ENCODE results near the gene AMZ2.
"Not testable (repeated sequence)": the region's sequence is repeated elsewhere in the genome, so short reads cannot be mapped to it uniquely, and the experiment has no call there.

Gene AMZ2

DNA sequence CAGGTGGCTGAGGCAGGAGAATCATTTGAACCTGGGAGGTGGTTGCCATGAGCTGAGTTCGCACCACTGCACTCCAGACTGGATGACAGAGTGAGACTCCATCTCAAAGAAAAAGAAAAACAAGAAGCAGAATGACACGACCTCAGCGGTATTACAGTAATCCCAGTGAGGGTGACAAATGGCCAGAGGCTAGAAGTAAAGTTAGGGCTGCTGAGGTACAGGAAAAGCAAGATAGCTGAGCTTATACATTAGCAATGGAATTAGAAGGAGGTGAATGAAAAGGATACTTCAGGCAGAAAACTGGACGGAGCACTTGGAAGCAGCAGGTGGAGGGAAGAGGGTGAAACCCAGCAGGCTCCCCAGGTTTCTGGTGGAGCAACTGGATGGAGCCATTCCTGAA, 26.1 kb upstream of the AMZ2 start:
- TF ChIP-seq, protein P1, sequence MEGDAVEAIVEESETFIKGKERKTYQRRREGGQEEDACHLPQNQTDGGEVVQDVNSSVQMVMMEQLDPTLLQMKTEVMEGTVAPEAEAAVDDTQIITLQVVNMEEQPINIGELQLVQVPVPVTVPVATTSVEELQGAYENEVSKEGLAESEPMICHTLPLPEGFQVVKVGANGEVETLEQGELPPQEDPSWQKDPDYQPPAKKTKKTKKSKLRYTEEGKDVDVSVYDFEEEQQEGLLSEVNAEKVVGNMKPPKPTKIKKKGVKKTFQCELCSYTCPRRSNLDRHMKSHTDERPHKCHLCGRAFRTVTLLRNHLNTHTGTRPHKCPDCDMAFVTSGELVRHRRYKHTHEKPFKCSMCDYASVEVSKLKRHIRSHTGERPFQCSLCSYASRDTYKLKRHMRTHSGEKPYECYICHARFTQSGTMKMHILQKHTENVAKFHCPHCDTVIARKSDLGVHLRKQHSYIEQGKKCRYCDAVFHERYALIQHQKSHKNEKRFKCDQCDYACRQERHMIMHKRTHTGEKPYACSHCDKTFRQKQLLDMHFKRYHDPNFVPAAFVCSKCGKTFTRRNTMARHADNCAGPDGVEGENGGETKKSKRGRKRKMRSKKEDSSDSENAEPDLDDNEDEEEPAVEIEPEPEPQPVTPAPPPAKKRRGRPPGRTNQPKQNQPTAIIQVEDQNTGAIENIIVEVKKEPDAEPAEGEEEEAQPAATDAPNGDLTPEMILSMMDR (conservative IDR thresholded peaks at IDR 0.05) = no peak
- no peak for TF ChIP-seq ZFX (IDR thresholded peaks at IDR 0.05)
- no peak overlapping the region for H3K27ac ChIP-seq

DNA sequence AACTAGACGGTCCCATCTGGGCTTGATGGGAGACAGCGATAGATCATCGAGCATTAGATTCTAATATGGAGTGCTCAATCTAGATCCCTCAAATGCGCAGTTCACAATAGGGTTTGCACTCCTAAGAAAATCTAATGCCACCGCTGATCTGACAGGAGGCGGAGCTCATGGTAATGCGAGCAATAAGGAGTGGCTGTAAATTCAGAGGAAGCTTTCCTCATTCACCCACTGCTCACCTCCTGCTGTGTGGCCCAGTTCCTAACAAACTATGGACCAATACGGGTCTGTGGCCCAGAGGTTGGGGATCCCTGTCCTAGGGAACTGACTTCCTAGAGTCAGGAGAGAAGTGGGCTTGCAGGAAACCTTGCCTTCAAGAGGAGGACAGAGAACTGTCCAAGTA, 25.2 kb upstream of the AMZ2 start:
- no peak overlapping the region for H3K27ac ChIP-seq
- TF ChIP-seq, protein P1 (conservative IDR thresholded peaks at IDR 0.05) = no peak
- TF ChIP-seq ZFX (IDR thresholded peaks at IDR 0.05) = no peak

DNA sequence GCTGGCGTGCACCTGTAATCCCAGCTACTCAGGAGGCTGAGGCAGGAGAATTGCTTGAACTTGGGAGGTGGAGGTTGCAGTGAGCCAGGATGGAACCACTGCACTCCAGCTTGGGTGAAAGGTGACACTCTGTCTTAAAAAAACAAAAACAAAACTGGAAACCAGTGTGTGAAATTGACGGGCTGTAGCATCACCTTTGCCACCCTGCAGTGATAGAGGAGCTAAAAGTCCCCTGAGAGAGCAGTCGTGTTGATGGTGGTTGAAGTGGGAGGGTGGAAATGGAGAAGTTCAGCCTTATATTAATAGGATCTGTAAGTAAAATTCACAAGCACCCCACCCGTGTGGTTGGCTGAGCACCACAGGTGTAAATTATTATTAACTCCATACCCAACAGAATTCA, 22.8 kb upstream of the AMZ2 start:
- H3K27ac ChIP-seq = not testable (repeated sequence)

DNA sequence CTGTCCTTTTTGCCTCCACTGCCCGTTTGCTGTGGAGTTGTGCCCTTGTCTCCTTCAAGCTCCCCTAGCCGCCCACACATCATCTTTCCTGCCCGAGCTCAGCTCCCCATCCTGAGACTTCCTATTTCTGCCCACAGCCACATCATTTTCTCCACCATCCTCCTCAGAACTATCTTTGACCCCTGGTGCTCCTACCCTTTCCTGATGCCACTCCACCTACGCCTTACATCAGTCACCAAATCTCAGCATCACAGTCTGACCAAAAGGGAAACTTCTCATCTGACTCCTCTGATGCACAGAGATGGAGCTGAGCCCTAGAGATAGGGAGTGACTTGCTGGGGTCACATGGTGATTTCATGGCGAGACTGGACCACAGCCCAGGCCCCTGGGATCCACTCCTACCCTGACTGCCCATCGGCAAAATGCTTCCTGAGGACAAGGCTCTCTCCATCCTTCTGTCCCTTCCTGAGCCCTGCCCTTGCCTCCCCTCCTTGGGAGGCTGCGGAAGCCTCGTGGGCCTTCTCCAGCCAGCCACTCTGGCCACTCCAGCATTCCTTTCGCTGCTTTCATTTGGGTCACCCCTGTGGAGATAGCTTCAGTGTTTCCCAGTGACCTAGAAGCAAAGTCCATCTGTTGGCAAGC, 19.7 kb upstream of the AMZ2 start:
- H3K27ac ChIP-seq = not testable (repeated sequence)

DNA sequence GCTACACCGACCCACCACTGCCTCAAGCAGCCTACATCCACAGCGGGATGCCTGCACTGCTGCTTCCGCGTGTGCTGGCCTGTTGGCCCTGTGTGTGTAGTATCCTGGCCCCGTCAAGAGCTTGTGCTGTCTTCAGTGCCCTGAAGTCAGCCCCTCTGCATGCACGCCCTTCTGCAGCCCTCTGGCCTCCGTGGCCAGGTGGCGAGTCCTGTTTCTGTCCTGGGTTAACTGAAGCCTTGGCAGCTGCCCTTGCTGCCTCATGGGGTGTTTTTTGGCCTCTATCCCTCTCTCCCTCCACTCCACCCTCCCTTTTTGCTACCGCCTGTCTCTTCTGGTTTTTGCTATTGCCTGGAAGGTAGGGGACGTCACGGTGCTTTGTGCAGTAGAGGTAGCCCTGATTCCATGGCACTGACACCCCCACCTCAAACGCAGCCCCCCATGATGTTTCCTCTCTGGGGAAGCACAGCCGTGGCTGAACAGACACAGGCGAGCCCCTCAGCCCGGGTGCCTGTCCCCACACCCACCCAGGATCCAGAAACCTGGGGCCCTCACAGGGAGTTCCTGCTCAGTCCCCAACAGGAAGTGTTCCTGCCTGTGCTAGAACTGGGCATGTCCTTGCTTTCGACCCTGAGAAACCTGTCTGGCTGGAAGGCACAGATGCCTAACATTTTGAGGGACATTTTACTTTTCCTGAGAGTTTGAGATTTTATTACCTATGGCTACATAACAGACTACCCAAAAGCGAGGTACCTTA, 18.8 kb upstream of the AMZ2 start:
- TF ChIP-seq, protein P1 (conservative IDR thresholded peaks at IDR 0.05) = no peak
- no peak for TF ChIP-seq ZFX (IDR thresholded peaks at IDR 0.05)
- peak overlapping the region; percentile 51 for H3K27ac ChIP-seq

DNA sequence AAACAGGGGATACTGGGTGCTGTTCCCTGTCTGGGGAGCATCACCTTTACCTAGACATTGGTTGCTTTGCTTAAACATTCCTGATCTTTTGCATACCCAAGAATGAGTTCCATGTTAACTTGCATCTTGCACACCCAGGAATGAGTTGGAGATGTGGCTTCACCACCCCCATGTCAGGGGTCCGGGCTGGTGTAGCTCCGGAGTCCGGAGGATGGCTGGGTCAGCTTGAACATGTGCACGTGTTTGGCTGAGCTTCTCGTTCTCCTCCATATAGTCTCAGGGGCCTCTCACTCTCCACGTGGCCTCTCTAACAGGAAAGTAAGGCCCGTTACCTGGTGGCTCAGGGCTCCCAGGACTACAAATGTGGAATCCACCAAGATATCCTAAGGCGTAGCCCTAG, 18.2 kb upstream of the AMZ2 start:
- H3K27ac ChIP-seq = peak overlapping the region; percentile 51
- TF ChIP-seq, protein P1 (conservative IDR thresholded peaks at IDR 0.05) = no peak
- no peak for TF ChIP-seq ZFX (IDR thresholded peaks at IDR 0.05)

DNA sequence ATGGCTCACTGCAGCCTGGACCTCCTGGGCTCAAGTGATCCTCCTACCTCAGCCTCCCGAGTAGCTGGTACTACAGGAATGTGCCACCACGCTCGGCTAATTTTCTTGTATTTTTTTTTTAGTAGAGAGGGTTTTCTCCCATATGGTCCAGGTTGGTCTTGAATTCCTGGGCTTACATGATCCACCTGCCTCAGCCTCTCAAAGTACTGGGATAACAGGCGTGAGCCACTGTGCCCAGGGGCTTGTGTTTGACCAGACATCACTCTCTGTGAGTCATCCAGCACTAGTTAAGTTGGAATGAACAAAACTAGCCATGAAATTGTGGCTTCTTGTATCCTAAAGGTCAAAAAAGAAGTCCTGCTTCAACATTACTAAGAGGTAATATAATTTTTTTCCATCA, 16.7 kb upstream of the AMZ2 start:
- H3K27ac ChIP-seq = not testable (repeated sequence)

DNA sequence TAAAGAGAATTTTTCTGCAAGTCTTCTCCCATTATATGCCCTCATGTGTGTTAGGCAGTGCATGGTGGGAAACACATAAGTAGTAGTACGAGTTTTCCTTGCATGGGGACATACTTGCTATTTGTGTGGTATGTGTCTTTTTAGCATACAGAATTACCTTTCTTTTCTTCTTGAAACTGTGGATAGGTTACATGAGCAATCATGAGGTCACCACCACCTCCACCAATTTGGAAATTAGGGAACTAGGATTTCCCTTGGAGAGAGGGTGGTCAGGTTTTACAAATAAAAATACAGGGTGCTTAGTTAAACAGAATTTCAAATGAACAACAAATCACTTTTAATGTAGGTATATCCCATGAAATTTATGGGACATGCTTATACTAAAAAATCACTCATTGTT, 16.3 kb upstream of the AMZ2 start:
- no peak for TF ChIP-seq ZFX (IDR thresholded peaks at IDR 0.05)
- TF ChIP-seq, protein P1 (conservative IDR thresholded peaks at IDR 0.05) = no peak
- no peak overlapping the region for H3K27ac ChIP-seq

DNA sequence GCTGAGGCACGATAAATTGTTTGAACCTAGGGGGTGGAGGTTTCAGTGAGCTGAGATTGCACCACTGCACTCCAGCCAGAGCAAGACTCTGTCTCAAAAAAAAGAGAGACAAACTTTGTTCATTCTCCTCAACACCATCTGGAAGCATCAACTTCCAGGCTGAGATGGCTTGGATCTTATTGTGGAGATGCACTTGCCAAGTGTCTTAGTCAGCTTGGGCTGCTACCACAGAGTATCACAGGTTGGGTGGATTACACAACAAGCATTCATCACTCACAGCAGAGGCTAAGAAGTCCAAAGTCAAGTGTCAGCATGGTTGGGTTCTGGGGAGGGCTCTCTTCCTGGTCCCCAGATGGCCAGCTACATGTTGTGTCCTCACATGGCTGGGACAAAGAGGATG, 15.1 kb upstream of the AMZ2 start:
- not testable (repeated sequence) for H3K27ac ChIP-seq

DNA sequence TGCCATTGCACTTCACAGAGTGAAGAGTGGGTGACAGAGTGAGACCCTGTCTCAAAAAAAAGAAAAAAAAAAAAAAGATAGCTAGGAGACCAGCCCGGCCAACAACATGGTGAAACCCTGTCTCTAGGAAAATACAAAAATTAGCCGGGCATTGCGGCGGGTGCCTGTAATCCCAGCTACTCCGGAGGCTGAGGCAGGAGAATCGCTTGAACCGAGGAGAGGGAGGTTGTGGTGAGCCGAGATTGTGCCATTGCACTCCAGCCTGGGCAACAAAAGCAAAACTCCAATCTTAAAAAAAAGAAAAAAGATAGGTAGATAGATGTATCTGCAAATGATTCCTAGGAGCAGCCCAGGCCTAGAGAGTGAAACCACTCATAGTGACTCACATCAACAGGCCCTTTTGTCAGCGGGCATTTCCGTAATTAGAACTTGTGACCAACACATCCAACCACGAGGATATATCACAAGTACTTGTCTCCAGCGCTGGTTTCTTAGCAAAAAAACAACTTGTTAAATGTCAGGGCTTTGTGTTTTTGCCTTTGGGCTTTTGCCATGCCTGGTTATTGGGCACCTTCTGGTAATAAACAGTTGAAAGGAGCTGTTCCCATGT, 13.0 kb upstream of the AMZ2 start:
- H3K27ac ChIP-seq = not testable (repeated sequence)

DNA sequence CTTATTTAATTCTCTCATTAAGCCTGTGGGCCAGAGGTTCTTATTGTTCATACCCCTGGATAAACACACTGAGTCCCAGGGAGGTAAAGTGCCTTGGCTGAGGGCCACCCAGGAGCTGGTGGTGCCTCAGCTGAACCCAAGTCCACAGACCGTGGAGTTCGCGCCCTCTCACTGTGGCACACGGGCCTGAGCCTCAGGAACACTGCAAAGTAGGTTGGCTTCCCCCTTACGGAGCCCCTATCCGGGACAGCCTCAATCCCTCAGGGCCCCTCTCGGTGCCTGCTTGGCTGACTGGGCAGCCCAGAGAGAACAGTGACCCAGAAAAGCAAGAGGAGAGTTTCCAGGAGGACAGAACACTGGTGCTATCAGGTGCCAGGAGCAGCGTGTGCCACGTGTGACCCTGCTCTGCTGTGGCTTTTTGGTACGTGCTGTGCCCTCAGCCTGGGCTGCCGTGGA, 12.5 kb upstream of the AMZ2 start:
- H3K27ac ChIP-seq = not testable (repeated sequence)

DNA sequence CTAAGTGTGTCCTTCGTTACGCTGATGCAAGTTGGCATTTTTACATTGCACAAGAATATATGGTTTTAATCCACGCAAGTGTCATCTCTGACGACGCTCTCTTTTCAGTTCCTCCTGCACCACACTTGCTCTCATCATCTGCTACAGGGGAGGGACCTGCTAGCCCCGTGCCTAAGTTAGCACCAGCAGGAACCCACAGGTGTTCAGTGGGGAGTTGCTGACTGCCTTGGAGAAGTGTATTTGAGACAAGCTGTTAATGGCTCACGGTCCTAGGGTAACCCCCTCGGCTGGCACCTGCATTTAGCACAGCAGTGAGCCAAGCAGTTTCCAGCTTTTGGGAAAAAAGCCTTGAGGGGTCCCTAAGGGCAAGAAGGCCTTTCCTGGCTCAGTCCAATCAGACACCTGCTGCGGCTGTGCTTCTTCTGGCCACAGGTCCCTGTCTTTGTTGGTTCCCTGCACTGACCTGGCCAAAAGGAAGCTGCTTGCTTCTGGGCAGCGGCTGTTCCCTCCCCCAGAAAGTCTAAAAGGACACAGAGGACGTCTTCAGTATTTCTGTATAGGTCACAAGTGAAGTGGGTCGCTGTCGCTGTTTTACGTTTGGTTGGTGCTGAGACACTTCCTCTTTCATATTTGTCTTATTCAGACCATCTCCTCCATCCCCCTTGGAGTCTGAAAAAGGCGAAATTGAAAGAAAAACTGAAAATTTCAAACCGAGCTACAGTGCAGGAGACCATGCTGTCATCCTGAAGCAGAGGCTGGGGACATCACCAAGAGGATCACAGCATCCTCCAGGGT, 10.3 kb upstream of the AMZ2 start:
- not testable (repeated sequence) for H3K27ac ChIP-seq
